ENCODE data around the gene TRUB1.

DNA sequence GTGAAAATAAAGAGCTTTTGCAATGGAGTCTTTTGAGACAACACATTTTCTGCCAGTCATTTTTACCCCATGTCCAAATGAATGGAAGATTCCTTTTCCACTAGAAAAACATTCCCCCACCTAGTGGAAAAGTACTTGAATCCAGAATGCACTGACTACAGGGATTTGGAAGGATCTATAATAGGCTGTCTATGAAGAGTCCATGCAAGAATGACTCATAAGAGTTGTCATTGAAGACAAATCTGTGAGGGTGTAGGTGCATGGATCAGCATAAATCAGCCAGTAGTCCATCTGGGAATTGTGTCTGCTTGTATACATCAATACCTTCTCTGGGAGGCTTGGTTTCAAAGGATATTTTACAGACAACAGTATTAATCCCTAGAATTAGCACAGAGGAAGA lies 32.5 kb upstream of the TRUB1 start:
- TF ChIP-seq POLR2A (IDR thresholded peaks at IDR 0.05) = no peak
- TF ChIP-seq, protein P1, sequence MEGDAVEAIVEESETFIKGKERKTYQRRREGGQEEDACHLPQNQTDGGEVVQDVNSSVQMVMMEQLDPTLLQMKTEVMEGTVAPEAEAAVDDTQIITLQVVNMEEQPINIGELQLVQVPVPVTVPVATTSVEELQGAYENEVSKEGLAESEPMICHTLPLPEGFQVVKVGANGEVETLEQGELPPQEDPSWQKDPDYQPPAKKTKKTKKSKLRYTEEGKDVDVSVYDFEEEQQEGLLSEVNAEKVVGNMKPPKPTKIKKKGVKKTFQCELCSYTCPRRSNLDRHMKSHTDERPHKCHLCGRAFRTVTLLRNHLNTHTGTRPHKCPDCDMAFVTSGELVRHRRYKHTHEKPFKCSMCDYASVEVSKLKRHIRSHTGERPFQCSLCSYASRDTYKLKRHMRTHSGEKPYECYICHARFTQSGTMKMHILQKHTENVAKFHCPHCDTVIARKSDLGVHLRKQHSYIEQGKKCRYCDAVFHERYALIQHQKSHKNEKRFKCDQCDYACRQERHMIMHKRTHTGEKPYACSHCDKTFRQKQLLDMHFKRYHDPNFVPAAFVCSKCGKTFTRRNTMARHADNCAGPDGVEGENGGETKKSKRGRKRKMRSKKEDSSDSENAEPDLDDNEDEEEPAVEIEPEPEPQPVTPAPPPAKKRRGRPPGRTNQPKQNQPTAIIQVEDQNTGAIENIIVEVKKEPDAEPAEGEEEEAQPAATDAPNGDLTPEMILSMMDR (IDR thresholded peaks at IDR 0.05) = no peak

Measured in breast epithelium (tissue), 3 donors.